HG03432 (cell line): ENCODE measurements around the gene SC5D.
A peak's percentile ranks its signal among the peaks of the same experiment; 100 is the strongest.

Source experiments
- ATAC-seq: cut with Tn5 transposase; IDR thresholded peaks from one replicate; pipeline ENCODE4 v1.9.1; 2021; ENCODE audit warnings: mild to moderate bottlenecking, moderate library complexity; ENCODE audit not compliant: unreplicated experiment

The SC5D gene

GRCh38 chr11:121291896-121292494, 576 bp upstream of the SC5D start:
- peak; percentile 28 for ATAC-seq

GRCh38 chr11:121293288-121293594, 670 bp downstream of the SC5D start:
- ATAC-seq: no peak

- ATAC-seq: no peak
Measured at GRCh38 chr11:121295246-121296029, 2.9 kb downstream of the SC5D start.

GRCh38 chr11:121297872-121298271, 5.3 kb downstream of the SC5D start:
- ATAC-seq: no peak

GRCh38 chr11:121298774-121299173, 6.2 kb downstream of the SC5D start:
- no peak for ATAC-seq

GRCh38 chr11:121299417-121299816, 6.8 kb downstream of the SC5D start:
- no peak for ATAC-seq

GRCh38 chr11:121300313-121300971, 7.9 kb downstream of the SC5D start:
- no peak for ATAC-seq

- no peak for ATAC-seq
Measured at GRCh38 chr11:121300972-121301699, 8.6 kb downstream of the SC5D start.

- no peak for ATAC-seq
Measured at GRCh38 chr11:121304759-121305158, 12.2 kb downstream of the SC5D start.

GRCh38 chr11:121308816-121309215, 16.2 kb downstream of the SC5D start:
- ATAC-seq: no peak

- peak; percentile 91 for ATAC-seq
Measured at GRCh38 chr11:121309688-121310087, 17.1 kb downstream of the SC5D start.

GRCh38 chr11:121310908-121311307, 18.3 kb downstream of the SC5D start:
- no peak for ATAC-seq

GRCh38 chr11:121311373-121311772, 18.8 kb downstream of the SC5D start:
- no peak for ATAC-seq

GRCh38 chr11:121312483-121312882, 19.9 kb downstream of the SC5D start:
- ATAC-seq: no peak

GRCh38 chr11:121318848-121319834, 26.6 kb downstream of the SC5D start:
- no peak for ATAC-seq

GRCh38 chr11:121321614-121322243, 29.2 kb downstream of the SC5D start:
- peak; percentile 76 for ATAC-seq

GRCh38 chr11:121323046-121323607, 30.6 kb downstream of the SC5D start:
- no peak for ATAC-seq

- ATAC-seq: no peak
Measured at GRCh38 chr11:121326230-121326629, 33.7 kb downstream of the SC5D start.

GRCh38 chr11:121327553-121327952, 35.0 kb downstream of the SC5D start:
- no peak for ATAC-seq
